ENCODE results near the gene ZNF526.

- TF ChIP-seq, protein P1, sequence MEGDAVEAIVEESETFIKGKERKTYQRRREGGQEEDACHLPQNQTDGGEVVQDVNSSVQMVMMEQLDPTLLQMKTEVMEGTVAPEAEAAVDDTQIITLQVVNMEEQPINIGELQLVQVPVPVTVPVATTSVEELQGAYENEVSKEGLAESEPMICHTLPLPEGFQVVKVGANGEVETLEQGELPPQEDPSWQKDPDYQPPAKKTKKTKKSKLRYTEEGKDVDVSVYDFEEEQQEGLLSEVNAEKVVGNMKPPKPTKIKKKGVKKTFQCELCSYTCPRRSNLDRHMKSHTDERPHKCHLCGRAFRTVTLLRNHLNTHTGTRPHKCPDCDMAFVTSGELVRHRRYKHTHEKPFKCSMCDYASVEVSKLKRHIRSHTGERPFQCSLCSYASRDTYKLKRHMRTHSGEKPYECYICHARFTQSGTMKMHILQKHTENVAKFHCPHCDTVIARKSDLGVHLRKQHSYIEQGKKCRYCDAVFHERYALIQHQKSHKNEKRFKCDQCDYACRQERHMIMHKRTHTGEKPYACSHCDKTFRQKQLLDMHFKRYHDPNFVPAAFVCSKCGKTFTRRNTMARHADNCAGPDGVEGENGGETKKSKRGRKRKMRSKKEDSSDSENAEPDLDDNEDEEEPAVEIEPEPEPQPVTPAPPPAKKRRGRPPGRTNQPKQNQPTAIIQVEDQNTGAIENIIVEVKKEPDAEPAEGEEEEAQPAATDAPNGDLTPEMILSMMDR (IDR thresholded peaks at IDR 0.05) = no peak
- TF ChIP-seq POLR2A (IDR thresholded peaks at IDR 0.05) = no peak
Measured at GRCh38 chr19:42193706-42194105, 26.4 kb upstream of the ZNF526 start.

Data from esophagus squamous epithelium (tissue), 4 donors.